Measurements from ENCODE around the gene ADAM8.
"Not testable (repeated sequence)": the region's sequence is repeated elsewhere in the genome, so short reads cannot be mapped to it uniquely, and the experiment has no call there.

The ADAM8 gene

DNA sequence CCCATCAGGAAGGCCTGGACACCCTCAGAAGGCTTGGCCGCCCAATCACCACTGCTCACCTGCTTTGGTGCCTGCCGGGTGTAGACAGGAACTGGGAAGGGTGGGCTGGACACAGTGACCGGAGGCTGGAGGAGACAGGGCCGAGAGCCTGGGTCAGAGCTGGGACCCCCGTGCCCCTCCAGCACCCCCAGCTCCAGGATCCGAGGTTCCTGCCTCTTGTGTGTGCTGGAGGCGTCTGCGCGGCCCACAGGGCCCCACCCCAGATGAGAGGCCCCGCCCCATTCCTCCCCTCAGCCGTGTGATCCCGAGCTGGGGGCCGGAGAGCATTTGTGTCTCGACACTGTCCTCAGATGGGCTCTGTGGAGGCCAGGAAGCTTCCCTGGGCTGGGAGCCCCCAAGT, 9.4 kb downstream of the ADAM8 start:
- no peak for DNase-seq (ENCODE audit: extremely low spot score)
- TF ChIP-seq FOXA1 (IDR thresholded peaks at IDR 0.05) (no peak), LEF1 (IDR thresholded peaks at IDR 0.05; ENCODE audit: borderline replicate concordance) (no peak)
- CTCF ChIA-PET: interaction anchor here (0.9 kb wide), 1 partner anchor 39 kb away, joined by 3 read pairs; no protein-coding TSS in a partner anchor
- POLR2A ChIA-PET: no interaction called here

DNA sequence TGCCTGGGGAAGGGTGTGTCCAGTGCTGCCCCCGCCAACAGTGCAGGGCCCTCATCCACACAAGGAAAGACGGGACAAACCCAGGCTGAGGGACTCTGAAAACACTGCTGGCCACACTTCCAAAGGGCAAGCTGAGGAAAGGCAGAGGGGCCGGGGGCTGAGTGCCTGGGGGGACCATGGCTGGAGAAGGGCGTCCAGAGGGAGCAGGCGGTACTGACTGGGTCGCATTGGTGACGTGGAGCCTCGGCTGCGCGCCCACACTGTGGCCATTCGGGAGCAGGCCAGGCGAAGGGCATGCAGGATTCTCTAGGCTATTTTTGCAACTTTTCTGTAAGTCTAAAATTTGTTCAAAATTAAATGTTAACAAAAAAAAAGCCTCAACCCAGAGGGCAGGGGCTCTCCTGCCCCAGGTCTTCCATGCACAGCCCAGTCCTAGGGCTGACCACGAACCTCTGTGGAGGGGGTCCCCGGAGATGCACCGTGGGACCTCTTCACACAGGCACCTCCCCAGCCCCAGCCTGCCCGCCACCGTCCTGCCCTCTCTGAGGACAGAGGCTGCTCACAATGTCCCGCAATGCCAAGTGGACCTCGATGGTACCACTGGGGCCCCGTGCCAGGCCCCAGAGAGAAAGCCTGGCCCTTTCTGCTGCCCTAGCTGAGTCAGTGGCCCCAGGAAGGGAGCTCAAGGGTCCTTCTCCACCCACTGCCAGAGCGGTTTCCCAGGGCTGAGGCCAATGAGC, 10.4 kb downstream of the ADAM8 start:
- no peak for DNase-seq (ENCODE audit: extremely low spot score)
- CTCF ChIA-PET: interaction anchor here (0.6 kb wide), 1 partner anchor 106 kb away, joined by 3 read pairs; no protein-coding TSS in a partner anchor
- POLR2A ChIA-PET: no interaction called here
- TF ChIP-seq TARDBP (IDR thresholded peaks at IDR 0.05) (no peak), ARNT (IDR thresholded peaks at IDR 0.05) (no peak), ZNF384 (IDR thresholded peaks at IDR 0.05) (no peak), FOXA1 (IDR thresholded peaks at IDR 0.05) (no peak), FOXM1 (IDR thresholded peaks at IDR 0.05; ENCODE audit: borderline replicate concordance) (no peak), SUZ12 (IDR thresholded peaks at IDR 0.05) (no peak), CTBP1 (IDR thresholded peaks at IDR 0.05; ENCODE audit: borderline replicate concordance) (no peak), L3MBTL2 (conservative IDR thresholded peaks at IDR 0.05) (no peak), NFRKB (IDR thresholded peaks at IDR 0.05) (no peak), BHLHE40 (IDR thresholded peaks at IDR 0.05; ENCODE audit: borderline replicate concordance) (no peak), SP1 (IDR thresholded peaks at IDR 0.05) (no peak), HDGF (IDR thresholded peaks at IDR 0.05; ENCODE audit: borderline replicate concordance) (no peak), FOXK2 (IDR thresholded peaks at IDR 0.05) (no peak)
- TF ChIP-seq, protein P1, sequence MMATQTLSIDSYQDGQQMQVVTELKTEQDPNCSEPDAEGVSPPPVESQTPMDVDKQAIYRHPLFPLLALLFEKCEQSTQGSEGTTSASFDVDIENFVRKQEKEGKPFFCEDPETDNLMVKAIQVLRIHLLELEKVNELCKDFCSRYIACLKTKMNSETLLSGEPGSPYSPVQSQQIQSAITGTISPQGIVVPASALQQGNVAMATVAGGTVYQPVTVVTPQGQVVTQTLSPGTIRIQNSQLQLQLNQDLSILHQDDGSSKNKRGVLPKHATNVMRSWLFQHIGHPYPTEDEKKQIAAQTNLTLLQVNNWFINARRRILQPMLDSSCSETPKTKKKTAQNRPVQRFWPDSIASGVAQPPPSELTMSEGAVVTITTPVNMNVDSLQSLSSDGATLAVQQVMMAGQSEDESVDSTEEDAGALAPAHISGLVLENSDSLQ (IDR thresholded peaks at IDR 0.05): no peak

DNA sequence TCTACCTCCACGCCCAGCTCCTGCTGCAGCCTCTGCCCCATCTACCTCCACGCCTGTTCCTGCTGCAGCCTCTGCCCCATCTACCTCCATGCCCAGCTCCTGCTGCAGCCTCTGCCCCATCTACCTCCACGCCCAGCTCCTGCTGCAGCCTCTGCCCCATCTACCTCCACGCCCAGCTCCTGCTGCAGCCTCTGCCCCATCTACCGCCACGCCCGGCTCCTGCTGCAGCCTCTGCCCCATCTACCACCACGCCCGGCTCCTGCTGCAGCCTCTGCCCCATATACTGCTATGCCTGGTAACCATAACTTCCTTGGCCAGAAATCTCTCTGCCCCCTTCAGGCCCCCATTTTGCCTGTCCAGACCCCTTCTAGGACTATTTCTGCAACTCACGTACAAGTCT, 11.6 kb downstream of the ADAM8 start:
- POLR2A ChIA-PET; DNase-seq (ENCODE audit: extremely low spot score); CTCF ChIA-PET: not testable (repeated sequence)

DNA sequence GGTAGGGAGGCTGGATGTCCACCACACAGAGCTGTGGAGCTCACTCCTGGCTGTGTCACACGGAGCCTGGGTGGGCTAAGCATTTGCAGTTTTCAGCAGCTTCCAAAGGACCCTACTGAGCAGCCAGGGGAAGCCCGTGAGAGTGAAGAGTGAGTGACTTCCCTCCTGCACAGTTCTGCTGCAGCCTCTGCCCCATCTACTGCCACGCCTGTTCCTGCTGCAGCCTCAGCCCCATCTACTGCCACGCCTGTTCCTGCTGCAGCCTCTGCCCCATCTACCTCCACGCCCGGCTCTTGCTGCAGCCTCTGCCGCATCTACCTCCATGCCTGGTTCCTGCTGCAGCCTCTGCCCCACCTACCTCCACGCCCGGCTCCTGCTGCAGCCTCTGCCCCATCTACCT, 12.2 kb downstream of the ADAM8 start:
- TF ChIP-seq ARNT (IDR thresholded peaks at IDR 0.05) (no peak), ZNF384 (IDR thresholded peaks at IDR 0.05) (no peak), HDGF (IDR thresholded peaks at IDR 0.05; ENCODE audit: borderline replicate concordance) (no peak), LEF1 (IDR thresholded peaks at IDR 0.05; ENCODE audit: borderline replicate concordance) (no peak), FOXK2 (IDR thresholded peaks at IDR 0.05) (no peak), FOXA1 (IDR thresholded peaks at IDR 0.05) (no peak), TARDBP (IDR thresholded peaks at IDR 0.05) (no peak), NFRKB (IDR thresholded peaks at IDR 0.05) (no peak), BHLHE40 (IDR thresholded peaks at IDR 0.05; ENCODE audit: borderline replicate concordance) (no peak), ELF4 (IDR thresholded peaks at IDR 0.05) (no peak), CTBP1 (IDR thresholded peaks at IDR 0.05; ENCODE audit: borderline replicate concordance) (no peak), SUZ12 (IDR thresholded peaks at IDR 0.05) (no peak), FOXM1 (IDR thresholded peaks at IDR 0.05; ENCODE audit: borderline replicate concordance) (no peak)
- TF ChIP-seq, protein P1 (IDR thresholded peaks at IDR 0.05): no peak
- no peak for DNase-seq (ENCODE audit: extremely low spot score)
- POLR2A ChIA-PET: interaction anchor here (0.9 kb wide), 1 partner anchor 14 kb away, joined by 3 read pairs; no protein-coding TSS in a partner anchor
- CTCF ChIA-PET: no interaction called here

DNA sequence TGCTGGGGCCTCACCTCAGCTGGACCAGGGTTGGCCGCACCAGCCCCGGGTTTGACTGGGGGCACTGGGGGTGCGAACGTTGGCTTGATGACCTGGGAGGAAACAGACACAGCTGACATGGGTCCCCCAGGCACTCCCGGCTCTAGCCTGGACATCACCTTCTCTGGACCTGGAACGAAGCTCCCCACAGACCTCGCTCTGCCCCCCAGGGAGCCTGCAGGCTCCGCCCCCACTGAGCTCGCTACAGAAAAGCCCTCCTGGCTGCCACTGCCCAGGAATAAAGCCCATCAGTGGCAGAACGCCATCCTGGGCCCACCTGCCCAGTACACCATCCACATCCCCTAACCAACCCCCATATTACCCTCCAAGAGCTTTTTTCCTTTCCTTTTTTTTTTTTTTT, 13.0 kb downstream of the ADAM8 start:
- POLR2A ChIA-PET: interaction anchor here (0.9 kb wide), 1 partner anchor 15 kb away, joined by 3 read pairs; no protein-coding TSS in a partner anchor
- TF ChIP-seq, protein P1 (IDR thresholded peaks at IDR 0.05): no peak
- TF ChIP-seq ZNF384 (IDR thresholded peaks at IDR 0.05) (no peak), ARNT (IDR thresholded peaks at IDR 0.05) (no peak), FOXA1 (IDR thresholded peaks at IDR 0.05) (no peak), HDGF (IDR thresholded peaks at IDR 0.05; ENCODE audit: borderline replicate concordance) (no peak), TARDBP (IDR thresholded peaks at IDR 0.05) (no peak), SUZ12 (IDR thresholded peaks at IDR 0.05) (no peak), BHLHE40 (IDR thresholded peaks at IDR 0.05; ENCODE audit: borderline replicate concordance) (no peak), NFRKB (IDR thresholded peaks at IDR 0.05) (no peak), FOXK2 (IDR thresholded peaks at IDR 0.05) (no peak), ELF4 (IDR thresholded peaks at IDR 0.05) (no peak), L3MBTL2 (conservative IDR thresholded peaks at IDR 0.05) (no peak), SP1 (IDR thresholded peaks at IDR 0.05) (no peak), FOXM1 (IDR thresholded peaks at IDR 0.05; ENCODE audit: borderline replicate concordance) (no peak), LEF1 (IDR thresholded peaks at IDR 0.05; ENCODE audit: borderline replicate concordance) (no peak), CTBP1 (IDR thresholded peaks at IDR 0.05; ENCODE audit: borderline replicate concordance) (no peak)
- CTCF ChIA-PET: interaction anchor here (1.2 kb wide), 1 partner anchor 120 kb away, joined by 3 read pairs; no protein-coding TSS in a partner anchor
- DNase-seq (ENCODE audit: extremely low spot score): no peak

DNA sequence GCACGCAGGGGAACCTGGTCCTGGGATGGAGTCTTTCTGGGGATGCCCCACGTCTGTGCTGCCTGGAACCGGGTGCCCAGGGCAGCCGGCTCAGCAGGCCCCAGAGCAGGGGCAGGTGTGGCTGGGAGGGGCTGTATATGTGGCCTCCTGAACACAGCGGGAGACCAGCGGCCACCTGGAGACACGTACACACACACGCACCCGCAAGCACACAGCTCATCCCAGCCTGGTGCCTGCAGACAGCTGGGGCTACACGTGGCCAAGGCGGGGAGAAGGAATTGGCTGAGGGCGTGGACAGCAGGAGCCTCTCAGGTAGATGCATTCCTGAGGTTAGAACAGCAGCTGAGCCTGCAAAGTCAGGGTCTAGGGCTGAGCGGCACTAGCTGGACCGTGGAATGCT, 14.0 kb downstream of the ADAM8 start:
- ChIA-PET CTCF (interaction anchor here (1.2 kb wide), 1 partner anchor 119 kb away, joined by 3 read pairs; no protein-coding TSS in a partner anchor), POLR2A (interaction anchor here (1.0 kb wide), 1 partner anchor 15 kb away, joined by 3 read pairs; no protein-coding TSS in a partner anchor)
- TF ChIP-seq ELF4 (IDR thresholded peaks at IDR 0.05) (no peak), SP1 (IDR thresholded peaks at IDR 0.05) (no peak), LEF1 (IDR thresholded peaks at IDR 0.05; ENCODE audit: borderline replicate concordance) (no peak), SUZ12 (IDR thresholded peaks at IDR 0.05) (no peak), TARDBP (IDR thresholded peaks at IDR 0.05) (no peak), NFRKB (IDR thresholded peaks at IDR 0.05) (no peak), ZNF384 (IDR thresholded peaks at IDR 0.05) (no peak), FOXA1 (IDR thresholded peaks at IDR 0.05) (no peak), CTBP1 (IDR thresholded peaks at IDR 0.05; ENCODE audit: borderline replicate concordance) (no peak), FOXK2 (IDR thresholded peaks at IDR 0.05) (no peak), FOXM1 (IDR thresholded peaks at IDR 0.05; ENCODE audit: borderline replicate concordance) (no peak), HDGF (IDR thresholded peaks at IDR 0.05; ENCODE audit: borderline replicate concordance) (no peak), BHLHE40 (IDR thresholded peaks at IDR 0.05; ENCODE audit: borderline replicate concordance) (no peak), ARNT (IDR thresholded peaks at IDR 0.05) (no peak)
- TF ChIP-seq, protein P1 (IDR thresholded peaks at IDR 0.05): no peak
- DNase-seq (ENCODE audit: extremely low spot score): no peak
